ENCODE results near the gene RPTOR. TPM values are rescaled to one million over a fixed set of nuclear protein-coding genes. Genes with fewer than 3 reads are reported as not detected.

Gene RPTOR
- total RNA-seq, 2 experiments from 2014 or later: 53.1 to 54.0 TPM

GRCh38 chr17:80970044-80970761 is 425.6 kb downstream of the RPTOR start:
- ATAC-seq: peak; percentile 79
- ChIA-PET POLR2A (interaction anchor here (1.1 kb wide), 1 partner anchor 114 kb away, joined by 3 read pairs; no protein-coding TSS in a partner anchor), CTCF (interaction anchor here (0.7 to 2.4 kb wide), 9 partner anchors 20 to 546 kb away, joined by 3 to 18 read pairs (median 4); no protein-coding TSS in a partner anchor)
- Mint-ChIP-seq H3K36me3 (ENCODE audit: low read depth) (peaks cover 9% of the 10 kb centered on the region), H3K27ac (peak overlapping the region; percentile 79), H3K4me3 (peak overlapping the region; percentile 5), H3K27me3 (ENCODE audit: low read depth) (peaks cover 2% of the 10 kb centered on the region), H3K9me3 (ENCODE audit: insufficient read depth) (no peaks in the 10 kb centered on the region), H3K4me1 (ENCODE audit: low read depth) (peaks cover 8% of the 10 kb centered on the region)
- DNase-seq: peak; percentile 74

GRCh38 chr17:80970762-80971703 is 426.4 kb downstream of the RPTOR start:
- ChIA-PET CTCF (interaction anchor here (1.5 to 2.4 kb wide), 3 partner anchors 61 to 547 kb away, joined by 3 to 18 read pairs (median 6); no protein-coding TSS in a partner anchor), POLR2A (interaction anchor here (0.7 to 1.1 kb wide), 2 partner anchors 115 to 320 kb away, joined by 3 read pairs; no protein-coding TSS in a partner anchor)
- H3K4me1 Mint-ChIP-seq (ENCODE audit: low read depth): peaks cover 8% of the 10 kb centered on the region
- no peaks in the 10 kb centered on the region for H3K9me3 Mint-ChIP-seq (ENCODE audit: insufficient read depth)
- no peak for ATAC-seq
- H3K36me3 Mint-ChIP-seq (ENCODE audit: low read depth): peaks cover 4% of the 10 kb centered on the region
- DNase-seq: no peak
- H3K27ac Mint-ChIP-seq: no peak overlapping the region
- peak overlapping the region; percentile 5 for H3K4me3 Mint-ChIP-seq
- H3K27me3 Mint-ChIP-seq (ENCODE audit: low read depth): peaks cover 4% of the 10 kb centered on the region

- ATAC-seq (no peak), DNase-seq (no peak)
- ChIA-PET POLR2A (interaction anchor here (1.0 kb wide), 1 partner anchor 15 kb away, joined by 4 read pairs; no protein-coding TSS in a partner anchor), CTCF (no interaction called here)
- Mint-ChIP-seq H3K4me3 (no peak overlapping the region), H3K9me3 (ENCODE audit: insufficient read depth) (no peaks in the 10 kb centered on the region), H3K36me3 (ENCODE audit: low read depth) (peaks cover 1% of the 10 kb centered on the region), H3K27me3 (ENCODE audit: low read depth) (peaks cover 4% of the 10 kb centered on the region), H3K4me1 (ENCODE audit: low read depth) (peaks cover 8% of the 10 kb centered on the region), H3K27ac (no peak overlapping the region)
Measured at GRCh38 chr17:80971704-80972304, 427.2 kb downstream of the RPTOR start.

GRCh38 chr17:80976701-80977100 is 432.1 kb downstream of the RPTOR start:
- no peak overlapping the region for H3K27ac Mint-ChIP-seq
- H3K36me3 Mint-ChIP-seq (ENCODE audit: low read depth): no peaks in the 10 kb centered on the region
- H3K4me1 Mint-ChIP-seq (ENCODE audit: low read depth): peaks cover 8% of the 10 kb centered on the region
- DNase-seq (no peak), ATAC-seq (no peak)
- POLR2A ChIA-PET: no interaction called here
- H3K9me3 Mint-ChIP-seq (ENCODE audit: insufficient read depth): no peaks in the 10 kb centered on the region
- peaks cover 8% of the 10 kb centered on the region for H3K27me3 Mint-ChIP-seq (ENCODE audit: low read depth)
- CTCF ChIA-PET: no interaction called here
- H3K4me3 Mint-ChIP-seq: no peak overlapping the region

GRCh38 chr17:80977172-80977571 is 432.5 kb downstream of the RPTOR start:
- no peak for ATAC-seq
- Mint-ChIP-seq H3K27ac (no peak overlapping the region), H3K4me3 (no peak overlapping the region), H3K27me3 (ENCODE audit: low read depth) (peaks cover 8% of the 10 kb centered on the region), H3K9me3 (ENCODE audit: insufficient read depth) (no peaks in the 10 kb centered on the region), H3K36me3 (ENCODE audit: low read depth) (no peaks in the 10 kb centered on the region), H3K4me1 (ENCODE audit: low read depth) (peaks cover 10% of the 10 kb centered on the region)
- CTCF ChIA-PET: no interaction called here
- no peak for DNase-seq
- POLR2A ChIA-PET: no interaction called here

- H3K4me3 Mint-ChIP-seq: no peak overlapping the region
- peaks cover 7% of the 10 kb centered on the region for H3K27me3 Mint-ChIP-seq (ENCODE audit: low read depth)
- H3K27ac Mint-ChIP-seq: no peak overlapping the region
- CTCF ChIA-PET: interaction anchor here (1.2 kb wide), 2 partner anchors 403 to 551 kb away, joined by 3 to 4 read pairs; no protein-coding TSS in a partner anchor
- no peaks in the 10 kb centered on the region for H3K36me3 Mint-ChIP-seq (ENCODE audit: low read depth)
- peaks cover 10% of the 10 kb centered on the region for H3K4me1 Mint-ChIP-seq (ENCODE audit: low read depth)
- POLR2A ChIA-PET: no interaction called here
- no peaks in the 10 kb centered on the region for H3K9me3 Mint-ChIP-seq (ENCODE audit: insufficient read depth)
- no peak for DNase-seq
- ATAC-seq: no peak
Measured at GRCh38 chr17:80978499-80979497, 434.2 kb downstream of the RPTOR start.

- ChIA-PET POLR2A (no interaction called here), CTCF (interaction anchor here (1.2 kb wide), 2 partner anchors 404 to 552 kb away, joined by 3 to 4 read pairs; no protein-coding TSS in a partner anchor)
- Mint-ChIP-seq H3K27me3 (ENCODE audit: low read depth) (peaks cover 7% of the 10 kb centered on the region), H3K4me1 (ENCODE audit: low read depth) (peaks cover 10% of the 10 kb centered on the region), H3K36me3 (ENCODE audit: low read depth) (no peaks in the 10 kb centered on the region), H3K9me3 (ENCODE audit: insufficient read depth) (no peaks in the 10 kb centered on the region), H3K27ac (no peak overlapping the region), H3K4me3 (no peak overlapping the region)
- no peak for ATAC-seq
- DNase-seq: no peak
Measured at GRCh38 chr17:80979547-80980378, 435.1 kb downstream of the RPTOR start.

GRCh38 chr17:80980397-80981061 is 435.9 kb downstream of the RPTOR start:
- ChIA-PET POLR2A (no interaction called here), CTCF (interaction anchor here (2.1 kb wide), 1 partner anchor 556 kb away, joined by 7 read pairs; no protein-coding TSS in a partner anchor)
- Mint-ChIP-seq H3K27me3 (ENCODE audit: low read depth) (peaks cover 4% of the 10 kb centered on the region), H3K9me3 (ENCODE audit: insufficient read depth) (no peaks in the 10 kb centered on the region), H3K27ac (no peak overlapping the region), H3K36me3 (ENCODE audit: low read depth) (no peaks in the 10 kb centered on the region), H3K4me1 (ENCODE audit: low read depth) (peaks cover 10% of the 10 kb centered on the region), H3K4me3 (no peak overlapping the region)
- no peak for DNase-seq
- ATAC-seq: no peak

- H3K4me3 Mint-ChIP-seq: no peak overlapping the region
- peaks cover 10% of the 10 kb centered on the region for H3K4me1 Mint-ChIP-seq (ENCODE audit: low read depth)
- POLR2A ChIA-PET: no interaction called here
- H3K27ac Mint-ChIP-seq: no peak overlapping the region
- DNase-seq: peak; percentile 39
- peaks cover 4% of the 10 kb centered on the region for H3K27me3 Mint-ChIP-seq (ENCODE audit: low read depth)
- H3K36me3 Mint-ChIP-seq (ENCODE audit: low read depth): no peaks in the 10 kb centered on the region
- no peaks in the 10 kb centered on the region for H3K9me3 Mint-ChIP-seq (ENCODE audit: insufficient read depth)
- peak; percentile 59 for ATAC-seq
- CTCF ChIA-PET: interaction anchor here (2.1 kb wide), 1 partner anchor 557 kb away, joined by 7 read pairs; no protein-coding TSS in a partner anchor
Measured at GRCh38 chr17:80981062-80981902, 436.6 kb downstream of the RPTOR start.

All from activated CD8-positive, alpha-beta T cell treated with anti-CD3 and anti-CD28 coated beads, Interleukin-2, amount 10 ng/mL, durations not matched to agents 7 days and 5 days (primary cell).